Suprapubic skin (tissue), 4 donors: Measurements from ENCODE around the gene MICU1.

Source experiments
- POLR2A ChIP-seq, 2 donors: fragments of 450-650 bp; IDR thresholded peaks; one replicate each; pipeline ENCODE4 v1.6.1; 2017; ENCODE audit warnings: antibody characterized with exemption in 2 of 2, mild to moderate bottlenecking in 2 of 2, moderate library complexity in 2 of 2
- POLR2AphosphoS5 ChIP-seq, 3 donors: sonication (generic); formaldehyde crosslinking; IDR thresholded peaks; one replicate each; pipeline ENCODE4 v1.6.1; 2017; ENCODE audit warnings: antibody characterized with exemption in 3 of 3
- TF ChIP-seq, protein P1 (sequence below), 2 donors: fragments of 200-600 bp in 1 of 2; fragments of 450-650 bp in 1 of 2; sonication (generic) in 1 of 2; IDR thresholded peaks; one replicate each; pipeline ENCODE4 v1.5.1; 2016 to 2019; ENCODE audit warnings: antibody characterized with exemption in 2 of 2, mild to moderate bottlenecking in 1 of 2, moderate library complexity in 1 of 2

- TF ChIP-seq POLR2AphosphoS5 (IDR thresholded peaks at IDR 0.05) = no peak
- TF ChIP-seq, protein P1, sequence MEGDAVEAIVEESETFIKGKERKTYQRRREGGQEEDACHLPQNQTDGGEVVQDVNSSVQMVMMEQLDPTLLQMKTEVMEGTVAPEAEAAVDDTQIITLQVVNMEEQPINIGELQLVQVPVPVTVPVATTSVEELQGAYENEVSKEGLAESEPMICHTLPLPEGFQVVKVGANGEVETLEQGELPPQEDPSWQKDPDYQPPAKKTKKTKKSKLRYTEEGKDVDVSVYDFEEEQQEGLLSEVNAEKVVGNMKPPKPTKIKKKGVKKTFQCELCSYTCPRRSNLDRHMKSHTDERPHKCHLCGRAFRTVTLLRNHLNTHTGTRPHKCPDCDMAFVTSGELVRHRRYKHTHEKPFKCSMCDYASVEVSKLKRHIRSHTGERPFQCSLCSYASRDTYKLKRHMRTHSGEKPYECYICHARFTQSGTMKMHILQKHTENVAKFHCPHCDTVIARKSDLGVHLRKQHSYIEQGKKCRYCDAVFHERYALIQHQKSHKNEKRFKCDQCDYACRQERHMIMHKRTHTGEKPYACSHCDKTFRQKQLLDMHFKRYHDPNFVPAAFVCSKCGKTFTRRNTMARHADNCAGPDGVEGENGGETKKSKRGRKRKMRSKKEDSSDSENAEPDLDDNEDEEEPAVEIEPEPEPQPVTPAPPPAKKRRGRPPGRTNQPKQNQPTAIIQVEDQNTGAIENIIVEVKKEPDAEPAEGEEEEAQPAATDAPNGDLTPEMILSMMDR (IDR thresholded peaks at IDR 0.05) = no peak
- no peak for TF ChIP-seq POLR2A (IDR thresholded peaks at IDR 0.05)
Measured at GRCh38 chr10:72389014-72389413, 236.9 kb downstream of the MICU1 start.
